Measurements from ENCODE around the gene BNIP2. TPM values are rescaled to one million over a fixed set of nuclear protein-coding genes. Genes with fewer than 3 reads are reported as not detected.

Gene BNIP2, protein sequence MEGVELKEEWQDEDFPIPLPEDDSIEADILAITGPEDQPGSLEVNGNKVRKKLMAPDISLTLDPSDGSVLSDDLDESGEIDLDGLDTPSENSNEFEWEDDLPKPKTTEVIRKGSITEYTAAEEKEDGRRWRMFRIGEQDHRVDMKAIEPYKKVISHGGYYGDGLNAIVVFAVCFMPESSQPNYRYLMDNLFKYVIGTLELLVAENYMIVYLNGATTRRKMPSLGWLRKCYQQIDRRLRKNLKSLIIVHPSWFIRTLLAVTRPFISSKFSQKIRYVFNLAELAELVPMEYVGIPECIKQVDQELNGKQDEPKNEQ
- 75.3 TPM for total RNA-seq (ENCODE audit: unreplicated experiment)
- long read RNA-seq, full-length matches to known transcripts, result 64 of 80 reads
- long read RNA-seq, partial matches to known transcripts, result 3 of 80 reads
- long read RNA-seq, other reads (novel, unspliced or antisense), result 13 of 80 reads

DNA sequence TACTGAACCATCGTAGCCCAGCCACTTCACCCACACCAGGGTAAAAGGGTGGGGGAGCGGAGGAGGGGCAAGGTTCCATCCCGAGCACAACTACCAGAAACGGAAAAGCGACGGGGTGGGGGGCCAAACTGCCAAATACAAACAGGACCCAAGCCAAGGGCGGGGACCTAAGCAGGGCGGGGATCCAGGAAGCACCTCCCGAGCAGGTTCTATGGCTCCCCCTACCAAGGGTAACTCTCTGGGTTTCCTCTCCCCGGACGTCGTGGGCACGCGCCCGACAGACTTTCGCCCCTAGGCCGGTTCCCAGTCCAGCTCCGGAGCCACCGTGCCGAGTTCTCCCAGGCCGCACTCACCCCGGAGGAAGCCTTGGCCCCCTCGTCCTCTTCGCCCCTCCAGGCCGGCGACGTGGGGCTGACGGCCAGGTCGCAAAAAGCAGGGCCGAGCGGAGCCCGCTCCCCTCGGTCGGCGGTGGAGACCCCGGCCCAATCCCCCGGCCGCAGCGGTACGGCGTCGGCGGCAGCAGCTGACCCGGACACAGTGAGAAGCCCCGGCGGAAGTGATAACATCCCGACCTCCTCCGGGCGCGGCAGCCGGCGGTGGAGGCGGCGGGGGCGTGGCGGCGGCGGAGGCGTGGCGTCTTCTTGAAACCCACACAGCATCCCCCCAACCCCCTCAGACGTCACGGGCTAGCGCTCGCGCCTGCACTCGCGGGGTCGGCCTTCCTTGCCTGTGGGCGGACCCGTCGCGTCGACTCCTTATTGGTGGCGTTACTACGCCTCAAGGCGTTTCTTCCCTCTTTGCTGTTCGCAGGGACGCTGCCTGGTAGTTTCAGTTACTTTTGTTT, at the start of gene BNIP2:
Gene BNIP2, minus strand, starts transcription at position 539 of the 844 bp plus-strand sequence. CDS start 6,863 bp downstream, outside the sequence.
- DNase-seq (ENCODE audit: low spot score), result peak; percentile 99
- no peaks in the 10 kb centered on the region for H3K9me3 Mint-ChIP-seq (ENCODE audit: unreplicated experiment)
- H3K27ac Mint-ChIP-seq (ENCODE audit: unreplicated experiment), result peak within 1 kb of the TSS; percentile 100
- H3K4me1 Mint-ChIP-seq (ENCODE audit: unreplicated experiment), result peaks cover 29% of the 10 kb centered on the region
- peaks cover 8% of the 10 kb centered on the region for H3K27me3 Mint-ChIP-seq (ENCODE audit: unreplicated experiment)
- peaks cover 11% of the 10 kb centered on the region for H3K36me3 Mint-ChIP-seq (ENCODE audit: low read depth, unreplicated experiment)
- H3K4me3 Mint-ChIP-seq (ENCODE audit: unreplicated experiment), result peak within 1 kb of the TSS; percentile 99
- TF ChIP-seq, protein P1, sequence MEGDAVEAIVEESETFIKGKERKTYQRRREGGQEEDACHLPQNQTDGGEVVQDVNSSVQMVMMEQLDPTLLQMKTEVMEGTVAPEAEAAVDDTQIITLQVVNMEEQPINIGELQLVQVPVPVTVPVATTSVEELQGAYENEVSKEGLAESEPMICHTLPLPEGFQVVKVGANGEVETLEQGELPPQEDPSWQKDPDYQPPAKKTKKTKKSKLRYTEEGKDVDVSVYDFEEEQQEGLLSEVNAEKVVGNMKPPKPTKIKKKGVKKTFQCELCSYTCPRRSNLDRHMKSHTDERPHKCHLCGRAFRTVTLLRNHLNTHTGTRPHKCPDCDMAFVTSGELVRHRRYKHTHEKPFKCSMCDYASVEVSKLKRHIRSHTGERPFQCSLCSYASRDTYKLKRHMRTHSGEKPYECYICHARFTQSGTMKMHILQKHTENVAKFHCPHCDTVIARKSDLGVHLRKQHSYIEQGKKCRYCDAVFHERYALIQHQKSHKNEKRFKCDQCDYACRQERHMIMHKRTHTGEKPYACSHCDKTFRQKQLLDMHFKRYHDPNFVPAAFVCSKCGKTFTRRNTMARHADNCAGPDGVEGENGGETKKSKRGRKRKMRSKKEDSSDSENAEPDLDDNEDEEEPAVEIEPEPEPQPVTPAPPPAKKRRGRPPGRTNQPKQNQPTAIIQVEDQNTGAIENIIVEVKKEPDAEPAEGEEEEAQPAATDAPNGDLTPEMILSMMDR (IDR thresholded peaks at IDR 0.05; ENCODE audit: unreplicated experiment), result no peak

DNA sequence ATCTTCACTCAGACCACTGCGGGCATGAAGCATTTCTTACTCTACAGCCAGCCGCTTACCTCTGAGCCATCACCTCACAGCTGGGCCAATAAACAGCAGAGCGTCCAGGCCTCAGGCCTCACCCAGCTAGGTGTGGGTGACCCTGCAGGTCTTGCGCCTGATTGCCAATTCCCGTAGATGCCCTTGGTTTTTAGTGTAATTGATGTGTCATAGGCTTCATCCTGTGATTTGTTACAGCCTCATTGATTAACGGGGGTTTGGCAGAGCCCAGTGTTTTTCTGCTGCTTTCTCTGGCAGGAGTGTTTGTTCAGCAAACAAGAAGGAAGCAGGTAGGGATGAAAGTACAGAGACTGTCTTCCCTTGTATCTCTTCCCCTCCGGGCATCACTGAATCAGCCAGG, 49.6 kb upstream of the BNIP2 start:
- TF ChIP-seq, protein P1 (IDR thresholded peaks at IDR 0.05; ENCODE audit: unreplicated experiment), result no peak
- Mint-ChIP-seq H3K4me3 (ENCODE audit: unreplicated experiment) (no peak overlapping the region), H3K4me1 (ENCODE audit: unreplicated experiment) (no peaks in the 10 kb centered on the region), H3K9me3 (ENCODE audit: unreplicated experiment) (no peaks in the 10 kb centered on the region), H3K27ac (ENCODE audit: unreplicated experiment) (no peak overlapping the region), H3K36me3 (ENCODE audit: low read depth, unreplicated experiment) (no peaks in the 10 kb centered on the region), H3K27me3 (ENCODE audit: unreplicated experiment) (no peaks in the 10 kb centered on the region)
- DNase-seq (ENCODE audit: low spot score), result no peak

DNA sequence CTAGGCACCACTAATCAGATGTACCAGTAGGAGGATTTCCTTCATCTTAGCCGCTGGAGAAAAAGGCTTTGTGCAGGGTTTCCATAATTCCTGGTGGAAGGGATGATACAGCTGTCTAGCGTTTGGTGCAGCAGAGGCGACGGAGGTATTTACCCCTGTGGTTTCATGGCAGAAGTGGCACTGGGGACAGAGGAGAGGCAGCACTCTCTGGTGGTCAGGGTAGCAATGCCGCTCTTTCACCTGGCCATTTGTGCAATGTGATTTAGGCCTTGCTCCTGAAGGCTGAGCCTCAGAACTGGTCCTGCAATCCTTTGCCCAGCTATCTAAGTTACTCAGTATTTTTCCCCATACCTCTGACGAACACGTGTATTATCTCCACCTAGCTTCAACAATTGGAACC, 47.1 kb upstream of the BNIP2 start:
- H3K4me1 Mint-ChIP-seq (ENCODE audit: unreplicated experiment), result no peaks in the 10 kb centered on the region
- no peaks in the 10 kb centered on the region for H3K36me3 Mint-ChIP-seq (ENCODE audit: low read depth, unreplicated experiment)
- H3K4me3 Mint-ChIP-seq (ENCODE audit: unreplicated experiment), result no peak overlapping the region
- H3K27me3 Mint-ChIP-seq (ENCODE audit: unreplicated experiment), result no peaks in the 10 kb centered on the region
- no peak for DNase-seq (ENCODE audit: low spot score)
- no peak overlapping the region for H3K27ac Mint-ChIP-seq (ENCODE audit: unreplicated experiment)
- H3K9me3 Mint-ChIP-seq (ENCODE audit: unreplicated experiment), result no peaks in the 10 kb centered on the region
- TF ChIP-seq, protein P1 (IDR thresholded peaks at IDR 0.05; ENCODE audit: unreplicated experiment), result no peak

DNA sequence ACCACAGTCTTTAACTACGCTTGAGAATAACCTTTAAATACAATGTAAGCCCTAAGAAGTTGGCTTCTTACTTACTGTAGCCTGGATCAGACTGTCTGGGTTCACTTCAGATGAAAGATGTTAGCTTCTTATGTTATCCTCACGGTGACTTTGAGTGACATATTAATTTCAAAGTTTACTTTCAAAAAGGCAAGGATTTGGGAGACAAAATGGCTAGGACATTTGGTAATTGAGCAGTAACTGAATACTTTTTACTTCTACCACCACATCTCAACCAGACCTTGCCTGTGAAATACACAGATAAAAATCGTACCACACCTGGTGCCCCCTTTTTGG, 36.0 kb upstream of the BNIP2 start:
- no peaks in the 10 kb centered on the region for H3K4me1 Mint-ChIP-seq (ENCODE audit: unreplicated experiment)
- no peak overlapping the region for H3K27ac Mint-ChIP-seq (ENCODE audit: unreplicated experiment)
- no peaks in the 10 kb centered on the region for H3K9me3 Mint-ChIP-seq (ENCODE audit: unreplicated experiment)
- H3K4me3 Mint-ChIP-seq (ENCODE audit: unreplicated experiment), result no peak overlapping the region
- no peaks in the 10 kb centered on the region for H3K27me3 Mint-ChIP-seq (ENCODE audit: unreplicated experiment)
- H3K36me3 Mint-ChIP-seq (ENCODE audit: low read depth, unreplicated experiment), result no peaks in the 10 kb centered on the region
- no peak for DNase-seq (ENCODE audit: low spot score)
- TF ChIP-seq, protein P1 (IDR thresholded peaks at IDR 0.05; ENCODE audit: unreplicated experiment), result no peak
